Esophagus muscularis mucosa (tissue), 4 donors: ENCODE results near the gene NRROS.

Experiments
- CTCF ChIP-seq, 3 experiments: fragments of 200-600 bp in 2 of 3; fragments of 450-650 bp in 1 of 3; sonication (generic) in 2 of 3; IDR thresholded peaks; one replicate each; pipeline ENCODE4 v1.5.1; 2017 to 2019; ENCODE audit warnings: antibody characterized with exemption in 3 of 3, mild to moderate bottlenecking in 2 of 3, moderate library complexity in 1 of 3
- EP300 ChIP-seq: sonication (generic); formaldehyde crosslinking; IDR thresholded peaks from one replicate; pipeline ENCODE4 v1.6.1; 2017; ENCODE audit warnings: antibody characterized with exemption
- POLR2A ChIP-seq: fragments of 450-650 bp; IDR thresholded peaks from one replicate; pipeline ENCODE4 v1.6.1; 2017; ENCODE audit warnings: antibody characterized with exemption, moderate library complexity, mild to moderate bottlenecking, low read depth
- POLR2AphosphoS5 ChIP-seq, 2 donors: sonication (generic); formaldehyde crosslinking; IDR thresholded peaks; one replicate each; pipeline ENCODE4 v1.6.1; 2017; ENCODE audit warnings: antibody characterized with exemption in 2 of 2

GRCh38 chr3:196695849-196696226 is 56.3 kb downstream of the NRROS start:
- TF ChIP-seq EP300, result no peak
- no peak for TF ChIP-seq CTCF (IDR thresholded peaks at IDR 0.05)
- TF ChIP-seq POLR2A, result no peak
- no peak for TF ChIP-seq POLR2AphosphoS5 (IDR thresholded peaks at IDR 0.05)
